ENCODE results near the gene MAGI2. TPM values are rescaled to one million over a fixed set of nuclear protein-coding genes. Genes with fewer than 3 reads are reported as not detected.

The MAGI2 gene
- total and polyA plus RNA-seq, 2 experiments from 2014 or later, result 10.4 to 26.4 TPM

DNA sequence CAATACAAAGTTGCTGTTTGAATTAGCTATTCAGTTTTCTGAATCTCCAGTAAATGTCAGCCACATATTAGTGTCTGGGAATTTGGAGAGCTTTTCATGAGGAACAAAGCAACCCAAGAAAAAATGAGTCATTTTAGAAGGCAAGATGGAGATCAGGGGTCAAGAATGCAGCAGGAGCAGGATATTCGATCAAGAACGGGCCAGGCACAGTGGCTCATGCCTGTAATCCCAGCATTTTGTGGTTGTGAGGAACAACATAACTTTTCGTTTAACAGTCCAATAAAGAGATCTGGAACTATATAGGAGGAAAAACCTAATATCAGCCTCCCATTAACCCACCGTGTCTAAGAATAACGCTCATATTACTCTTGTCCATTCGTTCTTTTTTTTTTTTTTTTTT lies 600.5 kb downstream of the MAGI2 start:
- ATAC-seq (no peak), DNase-seq (ENCODE audit: low spot score) (no peak)
- no peaks in the 10 kb centered on the region for H3K9me2 ChIP-seq (ENCODE audit: insufficient read depth)
- H3K79me2 ChIP-seq (replicated peaks; ENCODE audit: insufficient read depth), result no peaks in the 10 kb centered on the region
- Mint-ChIP-seq H3K4me1 (no peaks in the 10 kb centered on the region), H3K36me3 (ENCODE audit: low read depth) (no peaks in the 10 kb centered on the region), H3K4me3 (no peak overlapping the region), H3K27me3 (ENCODE audit: insufficient read depth, low read depth, poor library complexity) (peaks cover 3% of the 10 kb centered on the region), H3K9me3 (no peaks in the 10 kb centered on the region), H3K27ac (no peak overlapping the region)
- TF ChIP-seq ZNF114 (CRISPR knock-in tag; IDR thresholded peaks at IDR 0.05) (no peak), CREB1 (CRISPR knock-in tag; IDR thresholded peaks at IDR 0.05; ENCODE audit: low read depth) (no peak), EZH2 (IDR thresholded peaks at IDR 0.05; ENCODE audit: low read depth, unreplicated experiment) (no peak), POLR2AphosphoS5 (IDR thresholded peaks at IDR 0.05; ENCODE audit: low read depth) (no peak), ETS1 (IDR thresholded peaks at IDR 0.05) (no peak), ZNF462 (CRISPR knock-in tag; IDR thresholded peaks at IDR 0.05) (no peak), EZH2phosphoT487 (IDR thresholded peaks at IDR 0.05; ENCODE audit: unreplicated experiment) (no peak), STAT1 (IDR thresholded peaks at IDR 0.05; ENCODE audit: unreplicated experiment) (no peak), NANOG (IDR thresholded peaks at IDR 0.05; ENCODE audit: borderline replicate concordance) (no peak), JUNB (IDR thresholded peaks at IDR 0.05; ENCODE audit: unreplicated experiment) (no peak), ZNF331 (CRISPR knock-in tag; IDR thresholded peaks at IDR 0.05; ENCODE audit: low read depth) (no peak), REST (IDR thresholded peaks at IDR 0.05; ENCODE audit: unreplicated experiment) (no peak)
- TF ChIP-seq, protein P1, sequence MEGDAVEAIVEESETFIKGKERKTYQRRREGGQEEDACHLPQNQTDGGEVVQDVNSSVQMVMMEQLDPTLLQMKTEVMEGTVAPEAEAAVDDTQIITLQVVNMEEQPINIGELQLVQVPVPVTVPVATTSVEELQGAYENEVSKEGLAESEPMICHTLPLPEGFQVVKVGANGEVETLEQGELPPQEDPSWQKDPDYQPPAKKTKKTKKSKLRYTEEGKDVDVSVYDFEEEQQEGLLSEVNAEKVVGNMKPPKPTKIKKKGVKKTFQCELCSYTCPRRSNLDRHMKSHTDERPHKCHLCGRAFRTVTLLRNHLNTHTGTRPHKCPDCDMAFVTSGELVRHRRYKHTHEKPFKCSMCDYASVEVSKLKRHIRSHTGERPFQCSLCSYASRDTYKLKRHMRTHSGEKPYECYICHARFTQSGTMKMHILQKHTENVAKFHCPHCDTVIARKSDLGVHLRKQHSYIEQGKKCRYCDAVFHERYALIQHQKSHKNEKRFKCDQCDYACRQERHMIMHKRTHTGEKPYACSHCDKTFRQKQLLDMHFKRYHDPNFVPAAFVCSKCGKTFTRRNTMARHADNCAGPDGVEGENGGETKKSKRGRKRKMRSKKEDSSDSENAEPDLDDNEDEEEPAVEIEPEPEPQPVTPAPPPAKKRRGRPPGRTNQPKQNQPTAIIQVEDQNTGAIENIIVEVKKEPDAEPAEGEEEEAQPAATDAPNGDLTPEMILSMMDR (conservative IDR thresholded peaks at IDR 0.05; ENCODE audit: low read depth in 2 of 2), result no peak
- no peaks in the 10 kb centered on the region for H3K36me3 ChIP-seq (ENCODE audit: insufficient read depth)
- H3K27ac ChIP-seq (ENCODE audit: low read depth), result no peak overlapping the region
- no peaks in the 10 kb centered on the region for H4K20me1 ChIP-seq (replicated peaks; ENCODE audit: insufficient read depth)
- no peaks in the 10 kb centered on the region for H3K27me3 ChIP-seq (ENCODE audit: insufficient read depth)
- no peak overlapping the region for H3K4me3 ChIP-seq
- H3F3A ChIP-seq (replicated peaks; ENCODE audit: low read depth), result no peaks in the 10 kb centered on the region
- no peaks in the 10 kb centered on the region for H3K4me1 ChIP-seq (ENCODE audit: insufficient read depth)
- no peak overlapping the region for H2AFZ ChIP-seq
- H3K4me2 ChIP-seq, result no peak overlapping the region
